Natural killer cell (primary cell): Measurements from ENCODE around the gene DLST. TPM values are rescaled to one million over a fixed set of nuclear protein-coding genes. Genes with fewer than 3 reads are reported as not detected.
"Not testable (repeated sequence)": the region's sequence is repeated elsewhere in the genome, so short reads cannot be mapped to it uniquely, and the experiment has no call there.

Experiments
- ATAC-seq, 3 donors: fragments of 150-1000 bp in 2 of 3; fragments of 200-7000 bp in 1 of 3; cut with Tn5 transposase; 1 replicate in 1 of 3; 2 replicates in 2 of 3; pipeline ENCODE4 v1.10.0; 2021; ENCODE audit warnings: mild to moderate bottlenecking in 2 of 3, moderate library complexity in 2 of 3
- DNase-seq, 2 donors: peaks; one replicate each; pipeline versions ENCODE4 v3.0.0 to v3.0.0-alpha.2; 2013 to 2021; ENCODE audit warnings: mixed read lengths in 1 of 2
- H3K27ac ChIP-seq: one replicate; pipeline ENCODE4 v1.5.1; 2013; ENCODE audit warnings: mild to moderate bottlenecking, low read length
- H3K27me3 ChIP-seq: one replicate; pipeline ENCODE4 v1.6.1; 2013; ENCODE audit warnings: low read length; ENCODE audit not compliant: control insufficient read depth, insufficient read depth
- H3K36me3 ChIP-seq: one replicate; pipeline ENCODE4 v1.6.1; 2013; ENCODE audit warnings: low read length; ENCODE audit not compliant: control insufficient read depth, insufficient read depth
- H3K4me1 ChIP-seq: one replicate; pipeline ENCODE4 v1.6.1; 2013; ENCODE audit warnings: low read length; ENCODE audit not compliant: control insufficient read depth, insufficient read depth
- H3K4me3 ChIP-seq: one replicate; pipeline ENCODE4 v1.5.1; 2013; ENCODE audit warnings: low read length
- H3K9me3 ChIP-seq: one replicate; pipeline ENCODE4 v1.6.1; 2013; ENCODE audit warnings: low read length; ENCODE audit not compliant: control insufficient read depth, insufficient read depth
- H3K27ac Mint-ChIP-seq, 2 donors: one replicate each; pipeline ENCODE4 v1.8.0; 2022; ENCODE audit warnings: mild to moderate bottlenecking in 2 of 2, mixed read lengths in 2 of 2, moderate library complexity in 1 of 2
- H3K27me3 Mint-ChIP-seq, 2 donors: one replicate each; pipeline ENCODE4 v1.8.0; 2022; ENCODE audit warnings: low read depth in 2 of 2, mixed read lengths in 2 of 2
- H3K36me3 Mint-ChIP-seq: one replicate; pipeline ENCODE4 v1.8.0; 2022; ENCODE audit warnings: mixed read lengths
- H3K4me1 Mint-ChIP-seq, 2 donors: one replicate each; pipeline ENCODE4 v1.8.0; 2022; ENCODE audit warnings: mixed read lengths in 2 of 2
- H3K4me3 Mint-ChIP-seq: one replicate; pipeline ENCODE4 v1.8.0; 2022; ENCODE audit warnings: mild to moderate bottlenecking, moderate library complexity, mixed read lengths
- H3K9me3 Mint-ChIP-seq, 2 donors: one replicate each; pipeline ENCODE4 v1.8.0; 2022; ENCODE audit warnings: mixed read lengths in 2 of 2
- CTCF ChIP-seq: fragments of 200-600 bp; IDR thresholded peaks from one replicate; pipeline ENCODE4 v1.8.0; 2022; ENCODE audit warnings: antibody characterized with exemption
- WGBS: methylation state at CpG from one replicate; pipeline ENCODE4 v1.1.7; 2013; ENCODE audit warnings: missing lambda C conversion rate; ENCODE audit not compliant: insufficient coverage; 5-methylcytosine and 5-hydroxymethylcytosine counted together
- intact Hi-C: fragments of 100-400 bp; cut with micrococcal nuclease; formaldehyde crosslinking; loops from one replicate; pipeline ENCODE4 v1.14.2; 2022
- total RNA-seq, 4 donors: library from RNA; stranded (reverse); fragments of 120-200 nt in 1 of 4; gene quantifications; one replicate each; pipeline versions ENCODE4 v1.2.3 to v1.2.4, GENCODE V29; 2013 to 2022

DLST gene
- total RNA-seq, 3 donors from 2014 or later (not counting 1 experiment from before 2014, with no cell fraction given): 161 to 180 (median 163) TPM

- H3K36me3 ChIP-seq: no peaks in the 10 kb centered on the region
- peaks cover 4% of the 10 kb centered on the region for H3K4me1 ChIP-seq
- Mint-ChIP-seq H3K36me3 (no peaks in the 10 kb centered on the region), H3K27me3 (peaks cover 1 to 6% of the 10 kb centered on the region in 2 donors), H3K9me3 (no peaks in the 10 kb centered on the region), H3K4me3 (no peak overlapping the region), H3K4me1 (no peaks in the 10 kb centered on the region), H3K27ac (no peak overlapping the region)
- intact Hi-C loops: no loop called here
- DNase-seq: no peak
- no peak overlapping the region for H3K27ac ChIP-seq
- no peak for TF ChIP-seq CTCF
- ATAC-seq: no peak
- 31% methylated on average over 6 of the region's 6 CpGs for WGBS
- H3K27me3 ChIP-seq: no peaks in the 10 kb centered on the region
- H3K4me3 ChIP-seq: no peak overlapping the region
- no peaks in the 10 kb centered on the region for H3K9me3 ChIP-seq
These were observed 50.7 kb downstream of the DLST start for GRCh38 chr14:74932401-74932901.

- H3K27me3 ChIP-seq, H3K4me3 Mint-ChIP-seq, H3K4me1 ChIP-seq, H3K27ac ChIP-seq, H3K4me1 Mint-ChIP-seq, intact Hi-C loops, H3K9me3 ChIP-seq, H3K27ac Mint-ChIP-seq, H3K9me3 Mint-ChIP-seq, H3K36me3 Mint-ChIP-seq, H3K27me3 Mint-ChIP-seq, H3K4me3 ChIP-seq, ATAC-seq, DNase-seq, H3K36me3 ChIP-seq: not testable (repeated sequence)
- WGBS: 86% methylated on average over 2 of the region's 4 CpGs
These were observed 51.2 kb downstream of the DLST start for GRCh38 chr14:74932936-74933335.

- no peaks in the 10 kb centered on the region for H3K27me3 ChIP-seq
- no peaks in the 10 kb centered on the region for H3K36me3 Mint-ChIP-seq
- whole genome bisulfite sequencing: 67% methylated on average over 4 of the region's 4 CpGs
- H3K36me3 ChIP-seq: no peaks in the 10 kb centered on the region
- no peak overlapping the region for H3K27ac ChIP-seq
- intact Hi-C loops: no loop called here
- ATAC-seq (no peak), DNase-seq (no peak)
- no peaks in the 10 kb centered on the region for H3K9me3 Mint-ChIP-seq
- H3K4me1 ChIP-seq: peaks cover 4% of the 10 kb centered on the region
- H3K4me3 Mint-ChIP-seq: no peak overlapping the region
- no peak overlapping the region for H3K4me3 ChIP-seq
- H3K4me1 Mint-ChIP-seq: no peaks in the 10 kb centered on the region
- H3K27ac Mint-ChIP-seq: no peak overlapping the region
- H3K27me3 Mint-ChIP-seq: peaks cover 0 to 6% of the 10 kb centered on the region in 2 donors
- no peak for TF ChIP-seq CTCF
- H3K9me3 ChIP-seq: no peaks in the 10 kb centered on the region
These were observed 52.3 kb downstream of the DLST start for GRCh38 chr14:74934041-74934440.

DNA sequence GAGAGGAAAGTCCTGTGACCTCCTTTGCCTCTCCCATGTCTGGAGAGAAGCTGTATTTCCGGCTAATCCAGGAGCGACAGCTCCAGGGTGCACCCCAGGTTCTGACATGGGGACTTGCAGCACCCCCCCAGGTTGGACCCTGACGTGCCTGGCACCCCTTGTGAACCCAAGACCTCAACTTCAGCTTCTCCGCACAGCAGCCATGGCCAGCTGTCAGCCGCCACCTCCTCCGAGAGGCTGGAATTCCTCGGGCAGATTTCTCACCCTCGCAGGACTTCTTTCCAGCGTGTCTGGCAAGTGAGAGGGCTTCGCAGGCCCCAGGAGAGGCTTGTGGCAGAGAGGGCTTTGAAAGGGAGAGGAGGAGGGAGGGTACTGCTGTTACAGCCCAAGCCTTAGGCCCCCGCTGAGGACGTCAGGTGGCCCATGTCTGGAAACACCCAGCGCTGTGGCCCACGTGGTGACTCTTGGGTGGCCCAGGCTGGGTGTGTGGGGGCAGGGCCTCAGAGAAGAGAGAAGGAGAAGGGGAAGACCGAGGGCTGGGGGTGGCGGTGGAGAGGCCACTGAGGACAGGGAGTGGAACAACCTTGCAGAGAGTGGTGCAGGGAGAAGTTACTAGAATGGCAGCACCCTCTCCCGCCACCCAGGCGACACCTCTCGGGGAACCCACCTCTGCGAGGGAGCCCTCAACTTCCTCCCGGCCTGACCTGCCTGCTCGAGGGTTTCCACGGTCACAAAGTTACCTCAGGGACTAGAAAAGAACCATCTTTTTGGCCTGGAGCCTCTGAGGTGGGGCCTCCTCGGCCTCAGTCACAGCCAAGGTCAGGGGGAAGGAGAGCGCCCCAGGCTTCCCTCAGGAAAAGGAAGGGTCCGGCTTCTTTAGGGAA lies 53.0 kb downstream of the DLST start:
- no peaks in the 10 kb centered on the region for H3K36me3 Mint-ChIP-seq
- intact Hi-C loops: no loop called here
- Histone ChIP-seq H3K36me3 (no peaks in the 10 kb centered on the region), H3K9me3 (no peaks in the 10 kb centered on the region), H3K27ac (no peak overlapping the region), H3K4me1 (peaks cover 8% of the 10 kb centered on the region), H3K27me3 (no peaks in the 10 kb centered on the region), H3K4me3 (no peak overlapping the region)
- peaks cover 0 to 6% of the 10 kb centered on the region in 2 donors for H3K27me3 Mint-ChIP-seq
- no peak overlapping the region for H3K4me3 Mint-ChIP-seq
- no peaks in the 10 kb centered on the region for H3K9me3 Mint-ChIP-seq
- ATAC-seq (no peak), DNase-seq (no peak)
- TF ChIP-seq CTCF: no peak
- H3K27ac Mint-ChIP-seq: no peak overlapping the region
- 55% methylated on average over 26 of the region's 26 CpGs for WGBS
- peaks cover 0 to under 1% of the 10 kb centered on the region in 2 donors for H3K4me1 Mint-ChIP-seq
